HEK293 (cell line): ENCODE data around the gene RAB36.

ENCODE experiments used
- MEIS1 ChIP-seq: sonication (generic); formaldehyde crosslinking; IDR thresholded peaks from 2 replicates; pipeline ENCODE4 v1.8.1; 2022; ENCODE audit warnings: missing genetic modification reagents, mild to moderate bottlenecking, borderline replicate concordance
- YY1 ChIP-seq: fragments of 450-650 bp; formaldehyde crosslinking; IDR thresholded peaks from 2 replicates; pipeline ENCODE4 v1.5.1; 2018; ENCODE audit warnings: missing biosample characterization, missing genetic modification characterization
- ZBTB17 ChIP-seq: fragments of 450-650 bp; formaldehyde crosslinking; IDR thresholded peaks from 2 replicates; pipeline ENCODE4 v1.5.1; 2016; ENCODE audit warnings: missing biosample characterization, missing genetic modification characterization
- ZEB2 ChIP-seq: fragments of 450-650 bp; formaldehyde crosslinking; IDR thresholded peaks from 2 replicates; pipeline ENCODE4 v1.5.1; 2016; ENCODE audit warnings: missing biosample characterization, missing genetic modification characterization
- ZNF274 ChIP-seq, 2 experiments: fragments of 200-500 bp in 1 of 2; fragments of 450-650 bp in 1 of 2; sonication (Bioruptor generic) in 1 of 2; formaldehyde crosslinking in 1 of 2; IDR thresholded peaks; 2 replicates each; pipeline versions ENCODE4 v1.5.1 to v1.6.1; 2014 to 2016; ENCODE audit warnings: borderline replicate concordance in 1 of 2, inconsistent platforms in 1 of 2, low read length in 1 of 2, missing biosample characterization in 1 of 2, missing genetic modification characterization in 1 of 2
- ZNF670 ChIP-seq: fragments of 450-650 bp; formaldehyde crosslinking; IDR thresholded peaks from 2 replicates; pipeline ENCODE4 v1.5.1; 2016; ENCODE audit warnings: missing biosample characterization, missing genetic modification characterization, low read depth
- TF ChIP-seq, protein P1 (sequence below): fragments of 450-650 bp; formaldehyde crosslinking; IDR thresholded peaks from 2 replicates; pipeline ENCODE4 v1.5.1; 2016; ENCODE audit warnings: missing biosample characterization, missing genetic modification characterization
- TF ChIP-seq, protein P2 (sequence below): fragments of 450-650 bp; formaldehyde crosslinking; IDR thresholded peaks from 2 replicates; pipeline ENCODE4 v1.5.1; 2016; ENCODE audit warnings: missing biosample characterization, missing genetic modification characterization
- TF ChIP-seq, protein P3 (sequence below): fragments of 450-650 bp; formaldehyde crosslinking; IDR thresholded peaks from 2 replicates; pipeline ENCODE4 v1.5.1; 2016; ENCODE audit warnings: missing biosample characterization, missing genetic modification characterization
- TF ChIP-seq, protein P4 (sequence below): sonication (generic); formaldehyde crosslinking; IDR thresholded peaks from 2 replicates; pipeline ENCODE4 v1.8.1; 2022; ENCODE audit warnings: mild to moderate bottlenecking, moderate library complexity, missing genetic modification reagents
- TF ChIP-seq, protein P5 (sequence below): fragments of 450-650 bp; formaldehyde crosslinking; IDR thresholded peaks from 2 replicates; pipeline ENCODE4 v1.5.1; 2016; ENCODE audit warnings: missing biosample characterization, missing genetic modification characterization, low read depth

DNA sequence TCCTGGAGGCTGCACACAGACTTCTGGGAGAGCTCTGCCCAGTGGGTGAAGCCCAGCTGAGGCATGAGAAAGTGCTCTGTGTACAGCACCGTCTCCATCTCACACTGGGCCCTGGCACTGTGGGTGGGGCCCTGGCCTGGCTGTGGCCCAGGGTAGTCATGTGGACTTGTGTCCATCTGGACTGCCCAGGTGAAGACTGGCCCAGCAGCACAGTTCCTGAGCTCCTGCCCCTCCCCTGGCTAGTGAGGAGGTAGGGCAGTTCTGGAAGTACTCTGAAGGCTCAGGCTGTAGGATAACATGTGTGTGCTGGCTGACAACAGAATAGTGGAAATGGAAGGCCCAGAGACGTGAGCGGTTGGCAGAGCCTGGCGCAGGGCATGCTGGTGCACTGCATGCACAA, 38.9 kb upstream of the RAB36 start:
- TF ChIP-seq MEIS1 (CRISPR knock-in tag) (no peak), YY1 (tag by site-specific recombination) (no peak), ZNF670 (tag by site-specific recombination) (no peak), ZEB2 (no peak), ZBTB17 (tag by site-specific recombination) (no peak), ZNF274 (IDR thresholded peaks at IDR 0.05; ENCODE audit: low read length) (no peak), ZNF274 (tag by site-specific recombination; IDR thresholded peaks at IDR 0.05; ENCODE audit: borderline replicate concordance) (no peak)
- TF ChIP-seq, protein P1, sequence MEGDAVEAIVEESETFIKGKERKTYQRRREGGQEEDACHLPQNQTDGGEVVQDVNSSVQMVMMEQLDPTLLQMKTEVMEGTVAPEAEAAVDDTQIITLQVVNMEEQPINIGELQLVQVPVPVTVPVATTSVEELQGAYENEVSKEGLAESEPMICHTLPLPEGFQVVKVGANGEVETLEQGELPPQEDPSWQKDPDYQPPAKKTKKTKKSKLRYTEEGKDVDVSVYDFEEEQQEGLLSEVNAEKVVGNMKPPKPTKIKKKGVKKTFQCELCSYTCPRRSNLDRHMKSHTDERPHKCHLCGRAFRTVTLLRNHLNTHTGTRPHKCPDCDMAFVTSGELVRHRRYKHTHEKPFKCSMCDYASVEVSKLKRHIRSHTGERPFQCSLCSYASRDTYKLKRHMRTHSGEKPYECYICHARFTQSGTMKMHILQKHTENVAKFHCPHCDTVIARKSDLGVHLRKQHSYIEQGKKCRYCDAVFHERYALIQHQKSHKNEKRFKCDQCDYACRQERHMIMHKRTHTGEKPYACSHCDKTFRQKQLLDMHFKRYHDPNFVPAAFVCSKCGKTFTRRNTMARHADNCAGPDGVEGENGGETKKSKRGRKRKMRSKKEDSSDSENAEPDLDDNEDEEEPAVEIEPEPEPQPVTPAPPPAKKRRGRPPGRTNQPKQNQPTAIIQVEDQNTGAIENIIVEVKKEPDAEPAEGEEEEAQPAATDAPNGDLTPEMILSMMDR (tag by site-specific recombination), result no peak
- TF ChIP-seq, protein P2, sequence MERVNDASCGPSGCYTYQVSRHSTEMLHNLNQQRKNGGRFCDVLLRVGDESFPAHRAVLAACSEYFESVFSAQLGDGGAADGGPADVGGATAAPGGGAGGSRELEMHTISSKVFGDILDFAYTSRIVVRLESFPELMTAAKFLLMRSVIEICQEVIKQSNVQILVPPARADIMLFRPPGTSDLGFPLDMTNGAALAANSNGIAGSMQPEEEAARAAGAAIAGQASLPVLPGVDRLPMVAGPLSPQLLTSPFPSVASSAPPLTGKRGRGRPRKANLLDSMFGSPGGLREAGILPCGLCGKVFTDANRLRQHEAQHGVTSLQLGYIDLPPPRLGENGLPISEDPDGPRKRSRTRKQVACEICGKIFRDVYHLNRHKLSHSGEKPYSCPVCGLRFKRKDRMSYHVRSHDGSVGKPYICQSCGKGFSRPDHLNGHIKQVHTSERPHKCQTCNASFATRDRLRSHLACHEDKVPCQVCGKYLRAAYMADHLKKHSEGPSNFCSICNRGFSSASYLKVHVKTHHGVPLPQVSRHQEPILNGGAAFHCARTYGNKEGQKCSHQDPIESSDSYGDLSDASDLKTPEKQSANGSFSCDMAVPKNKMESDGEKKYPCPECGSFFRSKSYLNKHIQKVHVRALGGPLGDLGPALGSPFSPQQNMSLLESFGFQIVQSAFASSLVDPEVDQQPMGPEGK (tag by site-specific recombination), result no peak
- TF ChIP-seq, protein P3, sequence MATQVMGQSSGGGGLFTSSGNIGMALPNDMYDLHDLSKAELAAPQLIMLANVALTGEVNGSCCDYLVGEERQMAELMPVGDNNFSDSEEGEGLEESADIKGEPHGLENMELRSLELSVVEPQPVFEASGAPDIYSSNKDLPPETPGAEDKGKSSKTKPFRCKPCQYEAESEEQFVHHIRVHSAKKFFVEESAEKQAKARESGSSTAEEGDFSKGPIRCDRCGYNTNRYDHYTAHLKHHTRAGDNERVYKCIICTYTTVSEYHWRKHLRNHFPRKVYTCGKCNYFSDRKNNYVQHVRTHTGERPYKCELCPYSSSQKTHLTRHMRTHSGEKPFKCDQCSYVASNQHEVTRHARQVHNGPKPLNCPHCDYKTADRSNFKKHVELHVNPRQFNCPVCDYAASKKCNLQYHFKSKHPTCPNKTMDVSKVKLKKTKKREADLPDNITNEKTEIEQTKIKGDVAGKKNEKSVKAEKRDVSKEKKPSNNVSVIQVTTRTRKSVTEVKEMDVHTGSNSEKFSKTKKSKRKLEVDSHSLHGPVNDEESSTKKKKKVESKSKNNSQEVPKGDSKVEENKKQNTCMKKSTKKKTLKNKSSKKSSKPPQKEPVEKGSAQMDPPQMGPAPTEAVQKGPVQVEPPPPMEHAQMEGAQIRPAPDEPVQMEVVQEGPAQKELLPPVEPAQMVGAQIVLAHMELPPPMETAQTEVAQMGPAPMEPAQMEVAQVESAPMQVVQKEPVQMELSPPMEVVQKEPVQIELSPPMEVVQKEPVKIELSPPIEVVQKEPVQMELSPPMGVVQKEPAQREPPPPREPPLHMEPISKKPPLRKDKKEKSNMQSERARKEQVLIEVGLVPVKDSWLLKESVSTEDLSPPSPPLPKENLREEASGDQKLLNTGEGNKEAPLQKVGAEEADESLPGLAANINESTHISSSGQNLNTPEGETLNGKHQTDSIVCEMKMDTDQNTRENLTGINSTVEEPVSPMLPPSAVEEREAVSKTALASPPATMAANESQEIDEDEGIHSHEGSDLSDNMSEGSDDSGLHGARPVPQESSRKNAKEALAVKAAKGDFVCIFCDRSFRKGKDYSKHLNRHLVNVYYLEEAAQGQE (tag by site-specific recombination), result no peak
- TF ChIP-seq, protein P4, sequence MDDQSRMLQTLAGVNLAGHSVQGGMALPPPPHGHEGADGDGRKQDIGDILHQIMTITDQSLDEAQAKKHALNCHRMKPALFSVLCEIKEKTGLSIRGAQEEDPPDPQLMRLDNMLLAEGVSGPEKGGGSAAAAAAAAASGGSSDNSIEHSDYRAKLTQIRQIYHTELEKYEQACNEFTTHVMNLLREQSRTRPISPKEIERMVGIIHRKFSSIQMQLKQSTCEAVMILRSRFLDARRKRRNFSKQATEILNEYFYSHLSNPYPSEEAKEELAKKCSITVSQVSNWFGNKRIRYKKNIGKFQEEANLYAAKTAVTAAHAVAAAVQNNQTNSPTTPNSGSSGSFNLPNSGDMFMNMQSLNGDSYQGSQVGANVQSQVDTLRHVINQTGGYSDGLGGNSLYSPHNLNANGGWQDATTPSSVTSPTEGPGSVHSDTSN (CRISPR knock-in tag), result no peak
- TF ChIP-seq, protein P5, sequence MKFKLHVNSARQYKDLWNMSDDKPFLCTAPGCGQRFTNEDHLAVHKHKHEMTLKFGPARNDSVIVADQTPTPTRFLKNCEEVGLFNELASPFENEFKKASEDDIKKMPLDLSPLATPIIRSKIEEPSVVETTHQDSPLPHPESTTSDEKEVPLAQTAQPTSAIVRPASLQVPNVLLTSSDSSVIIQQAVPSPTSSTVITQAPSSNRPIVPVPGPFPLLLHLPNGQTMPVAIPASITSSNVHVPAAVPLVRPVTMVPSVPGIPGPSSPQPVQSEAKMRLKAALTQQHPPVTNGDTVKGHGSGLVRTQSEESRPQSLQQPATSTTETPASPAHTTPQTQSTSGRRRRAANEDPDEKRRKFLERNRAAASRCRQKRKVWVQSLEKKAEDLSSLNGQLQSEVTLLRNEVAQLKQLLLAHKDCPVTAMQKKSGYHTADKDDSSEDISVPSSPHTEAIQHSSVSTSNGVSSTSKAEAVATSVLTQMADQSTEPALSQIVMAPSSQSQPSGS, result no peak
